ENCODE data around the gene FITM2.
"Not testable (repeated sequence)": the region's sequence is repeated elsewhere in the genome, so short reads cannot be mapped to it uniquely, and the experiment has no call there.

The FITM2 gene

GRCh38 chr20:44348168-44348659 lies 37.2 kb upstream of the FITM2 start:
- no peak overlapping the region for H3K27ac ChIP-seq (ENCODE audit: low read length)
- H3K9me3 ChIP-seq (ENCODE audit: control insufficient read depth in 1 of 2, low read length in 2 of 2), result no peaks in the 10 kb centered on the region
- H3K27me3 ChIP-seq (ENCODE audit: low read depth, low read length), result no peaks in the 10 kb centered on the region
- H3K4me1 ChIP-seq (ENCODE audit: control insufficient read depth in 1 of 2, insufficient read depth in 2 of 2, low read length in 2 of 2), result no peaks in the 10 kb centered on the region
- no peak overlapping the region for H3K4me3 ChIP-seq (ENCODE audit: low read depth in 1 of 2, low read length in 2 of 2)
- no peaks in the 10 kb centered on the region for H3K36me3 ChIP-seq (ENCODE audit: control insufficient read depth in 1 of 2, insufficient read depth in 2 of 2, low read length in 2 of 2)

- not testable (repeated sequence) for H3K9me3 ChIP-seq (ENCODE audit: control insufficient read depth in 1 of 2, low read length in 2 of 2)
Observed at GRCh38 chr20:44345941-44346340, 34.9 kb upstream of the FITM2 start.

GRCh38 chr20:44345147-44345546 lies 34.1 kb upstream of the FITM2 start:
- H3K9me3 ChIP-seq (ENCODE audit: control insufficient read depth in 1 of 2, low read length in 2 of 2), result no peaks in the 10 kb centered on the region
- no peaks in the 10 kb centered on the region for H3K36me3 ChIP-seq (ENCODE audit: control insufficient read depth in 1 of 2, insufficient read depth in 2 of 2, low read length in 2 of 2)
- H3K27me3 ChIP-seq (ENCODE audit: low read depth, low read length), result no peaks in the 10 kb centered on the region
- H3K4me3 ChIP-seq (ENCODE audit: low read depth in 1 of 2, low read length in 2 of 2), result no peak overlapping the region
- H3K4me1 ChIP-seq (ENCODE audit: control insufficient read depth in 1 of 2, insufficient read depth in 2 of 2, low read length in 2 of 2), result no peaks in the 10 kb centered on the region
- H3K27ac ChIP-seq (ENCODE audit: low read length), result no peak overlapping the region

More at GRCh38 chr20:44345941-44346340, 34.9 kb upstream of the FITM2 start:
- H3K27ac ChIP-seq (ENCODE audit: low read length); H3K36me3 ChIP-seq (ENCODE audit: control insufficient read depth in 1 of 2, insufficient read depth in 2 of 2, low read length in 2 of 2); H3K27me3 ChIP-seq (ENCODE audit: low read depth, low read length); H3K4me1 ChIP-seq (ENCODE audit: control insufficient read depth in 1 of 2, insufficient read depth in 2 of 2, low read length in 2 of 2); H3K4me3 ChIP-seq (ENCODE audit: low read depth in 1 of 2, low read length in 2 of 2): not testable (repeated sequence)

GRCh38 chr20:44344723-44345122 lies 33.7 kb upstream of the FITM2 start:
- no peak overlapping the region for H3K27ac ChIP-seq (ENCODE audit: low read length)
- H3K36me3 ChIP-seq (ENCODE audit: control insufficient read depth in 1 of 2, insufficient read depth in 2 of 2, low read length in 2 of 2), result no peaks in the 10 kb centered on the region
- no peaks in the 10 kb centered on the region for H3K27me3 ChIP-seq (ENCODE audit: low read depth, low read length)
- H3K9me3 ChIP-seq (ENCODE audit: control insufficient read depth in 1 of 2, low read length in 2 of 2), result no peaks in the 10 kb centered on the region
- no peaks in the 10 kb centered on the region for H3K4me1 ChIP-seq (ENCODE audit: control insufficient read depth in 1 of 2, insufficient read depth in 2 of 2, low read length in 2 of 2)
- no peak overlapping the region for H3K4me3 ChIP-seq (ENCODE audit: low read depth in 1 of 2, low read length in 2 of 2)

GRCh38 chr20:44343162-44343675 lies 32.2 kb upstream of the FITM2 start:
- no peaks in the 10 kb centered on the region for H3K27me3 ChIP-seq (ENCODE audit: low read depth, low read length)
- no peaks in the 10 kb centered on the region for H3K36me3 ChIP-seq (ENCODE audit: control insufficient read depth in 1 of 2, insufficient read depth in 2 of 2, low read length in 2 of 2)
- H3K4me3 ChIP-seq (ENCODE audit: low read depth in 1 of 2, low read length in 2 of 2), result no peak overlapping the region
- no peaks in the 10 kb centered on the region for H3K4me1 ChIP-seq (ENCODE audit: control insufficient read depth in 1 of 2, insufficient read depth in 2 of 2, low read length in 2 of 2)
- no peaks in the 10 kb centered on the region for H3K9me3 ChIP-seq (ENCODE audit: control insufficient read depth in 1 of 2, low read length in 2 of 2)
- no peak overlapping the region for H3K27ac ChIP-seq (ENCODE audit: low read length)

GRCh38 chr20:44342248-44342647 lies 31.2 kb upstream of the FITM2 start:
- no peaks in the 10 kb centered on the region for H3K4me1 ChIP-seq (ENCODE audit: control insufficient read depth in 1 of 2, insufficient read depth in 2 of 2, low read length in 2 of 2)
- H3K9me3 ChIP-seq (ENCODE audit: control insufficient read depth in 1 of 2, low read length in 2 of 2), result no peaks in the 10 kb centered on the region
- no peak overlapping the region for H3K27ac ChIP-seq (ENCODE audit: low read length)
- no peaks in the 10 kb centered on the region for H3K27me3 ChIP-seq (ENCODE audit: low read depth, low read length)
- H3K4me3 ChIP-seq (ENCODE audit: low read depth in 1 of 2, low read length in 2 of 2), result no peak overlapping the region
- H3K36me3 ChIP-seq (ENCODE audit: control insufficient read depth in 1 of 2, insufficient read depth in 2 of 2, low read length in 2 of 2), result no peaks in the 10 kb centered on the region

- no peaks in the 10 kb centered on the region for H3K27me3 ChIP-seq (ENCODE audit: low read depth, low read length)
- H3K36me3 ChIP-seq (ENCODE audit: control insufficient read depth in 1 of 2, insufficient read depth in 2 of 2, low read length in 2 of 2), result no peaks in the 10 kb centered on the region
- H3K4me1 ChIP-seq (ENCODE audit: control insufficient read depth in 1 of 2, insufficient read depth in 2 of 2, low read length in 2 of 2), result no peaks in the 10 kb centered on the region
- H3K27ac ChIP-seq (ENCODE audit: low read length), result no peak within 1 kb of the TSS
- no peaks in the 10 kb centered on the region for H3K9me3 ChIP-seq (ENCODE audit: control insufficient read depth in 1 of 2, low read length in 2 of 2)
- H3K4me3 ChIP-seq (ENCODE audit: low read depth in 1 of 2, low read length in 2 of 2), result no peak within 1 kb of the TSS
Observed at GRCh38 chr20:44336725-44337380, 25.9 kb upstream of the FITM2 start, which contains the start of gene R3HDML. Gene R3HDML, plus strand, starts transcription at chr20:44337043. Its CDS starts 115 bp downstream, at chr20:44337158.

- no peaks in the 10 kb centered on the region for H3K27me3 ChIP-seq (ENCODE audit: low read depth, low read length)
- no peaks in the 10 kb centered on the region for H3K9me3 ChIP-seq (ENCODE audit: control insufficient read depth in 1 of 2, low read length in 2 of 2)
- H3K4me3 ChIP-seq (ENCODE audit: low read depth in 1 of 2, low read length in 2 of 2), result no peak overlapping the region
- H3K27ac ChIP-seq (ENCODE audit: low read length), result no peak overlapping the region
- no peaks in the 10 kb centered on the region for H3K4me1 ChIP-seq (ENCODE audit: control insufficient read depth in 1 of 2, insufficient read depth in 2 of 2, low read length in 2 of 2)
- no peaks in the 10 kb centered on the region for H3K36me3 ChIP-seq (ENCODE audit: control insufficient read depth in 1 of 2, insufficient read depth in 2 of 2, low read length in 2 of 2)
Observed at GRCh38 chr20:44336086-44336485, 25.1 kb upstream of the FITM2 start.

- Histone ChIP-seq H3K36me3 (ENCODE audit: control insufficient read depth in 1 of 2, insufficient read depth in 2 of 2, low read length in 2 of 2) (no peaks in the 10 kb centered on the region), H3K4me3 (ENCODE audit: low read depth in 1 of 2, low read length in 2 of 2) (no peak overlapping the region), H3K9me3 (ENCODE audit: control insufficient read depth in 1 of 2, low read length in 2 of 2) (no peaks in the 10 kb centered on the region), H3K4me1 (ENCODE audit: control insufficient read depth in 1 of 2, insufficient read depth in 2 of 2, low read length in 2 of 2) (no peaks in the 10 kb centered on the region), H3K27ac (ENCODE audit: low read length) (no peak overlapping the region), H3K27me3 (ENCODE audit: low read depth, low read length) (no peaks in the 10 kb centered on the region)
Observed at GRCh38 chr20:44335675-44336074, 24.7 kb upstream of the FITM2 start.

GRCh38 chr20:44334709-44335108 lies 23.7 kb upstream of the FITM2 start:
- no peak overlapping the region for H3K27ac ChIP-seq (ENCODE audit: low read length)
- H3K27me3 ChIP-seq (ENCODE audit: low read depth, low read length), result no peaks in the 10 kb centered on the region
- no peaks in the 10 kb centered on the region for H3K36me3 ChIP-seq (ENCODE audit: control insufficient read depth in 1 of 2, insufficient read depth in 2 of 2, low read length in 2 of 2)
- no peaks in the 10 kb centered on the region for H3K4me1 ChIP-seq (ENCODE audit: control insufficient read depth in 1 of 2, insufficient read depth in 2 of 2, low read length in 2 of 2)
- H3K9me3 ChIP-seq (ENCODE audit: control insufficient read depth in 1 of 2, low read length in 2 of 2), result no peaks in the 10 kb centered on the region
- H3K4me3 ChIP-seq (ENCODE audit: low read depth in 1 of 2, low read length in 2 of 2), result no peak overlapping the region

GRCh38 chr20:44334306-44334705 lies 23.3 kb upstream of the FITM2 start:
- Histone ChIP-seq H3K9me3 (ENCODE audit: control insufficient read depth in 1 of 2, low read length in 2 of 2) (no peaks in the 10 kb centered on the region), H3K4me3 (ENCODE audit: low read depth in 1 of 2, low read length in 2 of 2) (no peak overlapping the region), H3K27ac (ENCODE audit: low read length) (no peak overlapping the region), H3K36me3 (ENCODE audit: control insufficient read depth in 1 of 2, insufficient read depth in 2 of 2, low read length in 2 of 2) (no peaks in the 10 kb centered on the region), H3K27me3 (ENCODE audit: low read depth, low read length) (no peaks in the 10 kb centered on the region), H3K4me1 (ENCODE audit: control insufficient read depth in 1 of 2, insufficient read depth in 2 of 2, low read length in 2 of 2) (no peaks in the 10 kb centered on the region)

GRCh38 chr20:44331201-44331600 lies 20.2 kb upstream of the FITM2 start:
- peaks cover 0 to 2% of the 10 kb centered on the region in 2 donors for H3K4me1 ChIP-seq (ENCODE audit: control insufficient read depth in 1 of 2, insufficient read depth in 2 of 2, low read length in 2 of 2)
- no peaks in the 10 kb centered on the region for H3K36me3 ChIP-seq (ENCODE audit: control insufficient read depth in 1 of 2, insufficient read depth in 2 of 2, low read length in 2 of 2)
- no peak overlapping the region for H3K27ac ChIP-seq (ENCODE audit: low read length)
- H3K9me3 ChIP-seq (ENCODE audit: control insufficient read depth in 1 of 2, low read length in 2 of 2), result no peaks in the 10 kb centered on the region
- H3K4me3 ChIP-seq (ENCODE audit: low read depth in 1 of 2, low read length in 2 of 2), result no peak overlapping the region
- no peaks in the 10 kb centered on the region for H3K27me3 ChIP-seq (ENCODE audit: low read depth, low read length)

Data from muscle layer of duodenum (tissue), 2 donors.